OCI-LY1 (cell line): ENCODE data around the gene SLC6A3.

Source experiments
- CTCF ChIP-seq: fragments of 200-600 bp; sonication (generic), shearing (Covaris generic); IDR thresholded peaks from 2 replicates; pipeline ENCODE4 v1.5.1; 2017; ENCODE audit warnings: mild to moderate bottlenecking, antibody characterized with exemption, low read length, moderate library complexity, mixed read lengths
- EZH2 ChIP-seq: fragments of 200-600 bp; sonication (generic), shearing (Covaris generic); IDR thresholded peaks from 2 replicates; pipeline ENCODE4 v1.8.0; 2017; ENCODE audit warnings: borderline replicate concordance, mixed run types, mild to moderate bottlenecking, antibody characterized with exemption, low read length, moderate library complexity, mixed read lengths

GRCh38 chr5:1392261-1392660, 53.0 kb downstream of the SLC6A3 start:
- TF ChIP-seq EZH2: no peak
- TF ChIP-seq CTCF: no peak
